HG03135 (cell line): ENCODE results near the gene CD300LG.
"Not testable (repeated sequence)": the region's sequence is repeated elsewhere in the genome, so short reads cannot be mapped to it uniquely, and the experiment has no call there.

Experiments
- ATAC-seq: cut with Tn5 transposase; IDR thresholded peaks from one replicate; pipeline ENCODE4 v1.9.1; 2021; ENCODE audit warnings: mild to moderate bottlenecking, moderate library complexity; ENCODE audit not compliant: unreplicated experiment

CD300LG gene

GRCh38 chr17:43846963-43847371, at the start of gene CD300LG:
Gene CD300LG, plus strand, starts transcription at chr17:43847176. Its CDS starts 41 bp downstream, at chr17:43847217.
- ATAC-seq = no peak

DNA sequence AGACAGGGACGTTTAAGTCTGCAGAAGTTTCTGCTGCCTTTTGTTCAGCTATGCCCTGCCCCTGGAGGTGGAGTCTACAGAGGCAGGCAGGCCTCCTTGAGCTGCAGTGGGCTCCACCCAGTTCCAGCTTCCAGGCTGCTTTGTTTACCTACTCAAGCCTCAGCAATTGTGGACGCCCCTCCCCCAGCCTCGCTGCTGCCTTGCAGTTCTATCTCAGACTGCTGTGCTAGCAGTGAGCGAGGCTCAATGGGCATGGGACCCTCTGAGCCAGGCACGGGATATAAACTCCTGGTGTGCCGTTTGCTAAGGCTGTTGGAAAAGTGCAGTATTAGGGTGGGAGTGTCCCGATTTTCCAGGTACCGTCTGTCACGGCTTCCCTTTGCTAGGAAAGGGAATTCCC, 49.0 kb upstream of the CD300LG start:
- not testable (repeated sequence) for ATAC-seq

DNA sequence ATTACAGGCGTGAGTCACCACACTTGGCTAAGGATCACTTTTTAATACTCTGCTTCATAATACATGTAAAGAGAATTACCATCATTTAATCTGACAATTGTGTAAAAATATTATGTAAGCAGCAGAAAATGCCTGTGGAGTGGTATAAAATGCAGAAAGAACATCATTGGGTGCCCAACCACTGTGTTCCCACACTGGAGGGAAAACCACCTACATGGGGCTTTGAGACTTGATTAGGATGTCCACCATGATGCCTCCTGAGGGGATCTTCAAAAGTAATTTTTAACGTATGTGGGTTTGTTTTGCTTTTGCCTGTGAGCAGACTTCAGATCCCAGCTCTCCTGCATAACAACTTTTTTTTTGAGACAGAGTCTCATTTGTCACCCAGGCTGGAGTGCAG, 47.9 kb upstream of the CD300LG start:
- ATAC-seq = no peak

DNA sequence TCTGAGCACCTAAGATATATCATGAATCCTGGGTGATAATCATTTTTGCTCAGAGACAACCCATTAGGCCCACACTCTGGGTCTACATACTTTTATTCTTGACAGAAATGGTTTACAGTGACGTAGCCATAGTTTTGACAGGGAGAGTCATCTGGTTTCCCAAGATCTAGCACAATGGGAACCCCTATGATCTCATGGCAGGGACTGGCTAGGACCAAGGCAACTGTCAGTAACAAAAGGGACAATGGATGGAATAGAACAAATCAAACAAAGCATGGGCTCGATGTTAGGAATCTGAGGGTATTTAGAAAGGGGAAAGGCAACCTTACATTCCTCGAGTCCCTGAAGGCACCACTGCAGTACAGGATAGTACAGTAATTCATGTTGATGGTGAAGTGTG, 46.2 kb upstream of the CD300LG start:
- no peak for ATAC-seq

- ATAC-seq = no peak
Measured at GRCh38 chr17:43801844-43802243, 45.1 kb upstream of the CD300LG start.

DNA sequence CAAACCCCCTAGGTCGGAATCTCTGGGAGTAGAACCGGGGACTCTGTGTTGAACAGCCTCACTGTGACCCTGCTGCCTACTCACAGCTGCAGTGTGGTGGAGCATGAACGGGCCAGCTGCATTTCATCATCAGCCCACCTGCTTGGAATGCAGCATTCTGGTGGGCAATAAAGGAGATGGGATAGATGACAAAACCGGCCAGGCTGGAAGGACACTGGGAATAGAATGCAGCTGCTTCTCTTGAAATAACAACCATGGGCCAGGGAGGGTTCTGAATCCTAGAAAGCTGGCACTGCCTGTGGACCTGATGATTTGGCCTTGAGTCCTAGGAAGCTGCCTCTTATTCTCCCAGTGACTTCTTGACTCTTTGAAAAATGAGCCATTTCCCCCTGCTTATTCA, 43.2 kb upstream of the CD300LG start:
- ATAC-seq = no peak

DNA sequence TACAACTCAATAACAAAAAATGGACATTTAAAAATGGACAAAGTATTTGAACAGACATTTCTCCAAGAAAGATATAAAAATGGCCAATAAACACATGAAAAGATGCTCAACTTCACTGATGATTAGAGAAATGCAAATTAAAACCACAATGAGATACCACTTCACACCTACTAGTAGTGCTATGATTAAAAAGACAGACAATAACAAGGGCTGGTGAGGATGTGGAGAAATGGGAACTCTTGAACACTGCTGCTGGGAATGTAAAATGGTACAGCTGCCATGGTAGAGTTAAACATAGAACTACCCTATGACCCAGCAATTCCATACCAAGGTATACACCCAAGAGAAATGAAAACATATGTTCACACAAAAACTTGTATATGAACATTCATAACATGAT, 41.9 kb upstream of the CD300LG start:
- no peak for ATAC-seq

- no peak for ATAC-seq
Measured at GRCh38 chr17:43808076-43808475, 38.9 kb upstream of the CD300LG start.

- no peak for ATAC-seq
Measured at GRCh38 chr17:43809121-43809520, 37.9 kb upstream of the CD300LG start.

- no peak for ATAC-seq
Measured at GRCh38 chr17:43810226-43810715, 36.7 kb upstream of the CD300LG start.

DNA sequence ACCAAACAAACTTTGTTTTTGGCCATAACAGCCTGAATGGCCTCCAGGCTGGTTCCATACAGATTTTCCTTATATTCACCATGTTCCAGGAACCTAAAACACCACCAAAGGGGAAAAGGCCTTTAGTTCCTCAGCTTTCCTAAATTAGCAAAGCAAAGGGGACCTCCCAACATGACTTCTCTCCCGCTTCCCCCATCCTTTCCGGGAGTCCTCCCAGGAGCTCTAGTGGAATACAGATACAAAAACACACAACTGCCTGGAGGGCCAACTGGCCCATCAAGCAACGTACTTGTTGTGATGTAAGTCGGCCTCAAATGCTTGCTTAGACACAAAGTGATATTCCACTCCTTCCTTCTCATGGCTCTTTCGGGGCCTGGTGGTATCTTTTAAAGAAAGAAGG, 36.2 kb upstream of the CD300LG start:
- no peak for ATAC-seq

DNA sequence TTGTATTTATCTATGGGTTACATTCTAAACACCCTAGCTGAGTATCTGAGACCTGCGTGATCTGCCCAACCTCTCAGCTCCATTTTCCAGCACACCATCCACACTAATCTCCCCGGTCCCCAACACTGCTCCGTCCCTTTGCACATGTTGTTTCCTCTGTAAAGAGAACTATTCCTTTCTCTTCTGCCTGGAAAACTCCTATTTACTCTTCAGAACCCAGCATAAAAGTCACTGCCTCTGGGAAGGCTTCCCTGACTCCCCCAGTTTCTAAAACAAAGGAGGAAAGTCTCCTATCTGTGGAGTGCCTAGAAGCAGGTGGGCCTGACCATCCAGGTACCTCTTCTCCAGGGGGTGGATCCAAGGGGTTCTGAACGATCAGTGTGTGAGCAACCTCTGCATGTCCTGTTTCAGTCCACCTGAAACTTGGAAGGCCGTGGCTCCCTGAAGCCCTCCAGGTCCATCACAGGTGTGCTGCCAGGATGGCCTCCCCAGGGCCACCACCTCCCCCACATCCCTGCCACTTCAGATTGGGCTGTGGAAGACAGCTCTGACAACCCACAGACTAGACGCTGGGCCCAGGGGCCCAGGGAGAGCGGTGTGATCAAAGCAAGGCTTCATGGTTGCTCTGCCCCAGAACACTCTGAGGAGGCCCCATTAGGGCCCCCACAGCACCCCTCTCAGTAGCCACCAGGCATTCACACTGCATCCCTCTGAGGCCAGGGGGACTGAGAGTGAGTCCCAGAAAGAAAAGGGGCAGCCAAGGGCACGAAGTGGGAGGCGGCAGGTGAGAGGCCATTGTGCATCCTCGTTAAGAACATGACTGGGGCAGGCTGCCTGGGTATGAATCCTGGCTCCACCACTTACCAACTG, 34.3 kb upstream of the CD300LG start:
- no peak for ATAC-seq

- ATAC-seq = no peak
Measured at GRCh38 chr17:43813386-43813785, 33.6 kb upstream of the CD300LG start.

- no peak for ATAC-seq
Measured at GRCh38 chr17:43814026-43814425, 33.0 kb upstream of the CD300LG start.

GRCh38 chr17:43814714-43815113, 32.3 kb upstream of the CD300LG start:
- ATAC-seq = no peak

DNA sequence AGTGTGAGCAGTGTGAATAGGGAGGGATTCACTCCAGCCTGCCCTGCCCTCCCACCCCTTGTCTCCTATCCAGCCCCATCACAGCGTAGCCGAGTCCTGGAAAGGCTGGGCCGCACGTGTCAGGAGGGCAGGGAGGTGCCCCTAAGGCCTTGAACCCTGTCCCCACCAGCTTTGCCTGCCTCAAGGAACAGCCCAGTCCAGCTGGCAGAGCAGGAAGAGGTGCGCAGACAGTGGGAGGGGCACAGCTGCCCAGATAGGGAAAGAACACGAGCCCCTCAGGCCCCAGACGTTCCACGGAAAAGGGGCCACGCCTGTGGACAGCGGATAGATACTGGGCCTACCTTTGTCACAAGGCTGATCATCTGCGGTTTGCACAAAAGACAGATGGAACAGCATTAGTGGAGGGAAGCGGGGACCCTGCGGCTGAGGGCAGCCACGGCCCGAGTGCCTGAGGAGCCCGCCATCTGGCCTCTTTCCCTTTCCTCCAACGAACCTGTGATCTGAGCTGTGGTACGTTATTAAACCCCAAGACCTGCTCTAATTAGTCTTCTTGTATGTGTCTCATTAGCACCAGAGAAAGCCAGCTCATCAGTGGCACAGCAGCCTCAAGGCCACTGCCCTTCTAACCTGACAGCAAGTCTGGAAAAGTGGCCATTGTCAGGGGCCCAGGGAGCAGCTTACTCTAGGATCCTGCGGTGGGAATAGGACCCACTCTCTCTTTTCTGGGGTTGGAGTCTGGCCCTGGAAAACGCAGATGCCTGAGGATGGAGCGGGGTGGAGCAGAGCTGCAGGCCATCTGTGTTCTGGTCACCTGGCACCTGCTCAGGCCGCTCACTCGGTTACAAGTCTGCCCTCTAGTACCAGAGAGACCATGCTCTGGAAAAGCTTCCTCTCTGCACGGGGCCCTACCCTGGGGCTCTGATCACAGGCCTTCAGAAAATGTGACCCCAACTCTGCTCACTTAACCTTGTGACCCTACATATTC, 30.3 kb upstream of the CD300LG start:
- no peak for ATAC-seq

- ATAC-seq = no peak
Measured at GRCh38 chr17:43817826-43818225, 29.1 kb upstream of the CD300LG start.

DNA sequence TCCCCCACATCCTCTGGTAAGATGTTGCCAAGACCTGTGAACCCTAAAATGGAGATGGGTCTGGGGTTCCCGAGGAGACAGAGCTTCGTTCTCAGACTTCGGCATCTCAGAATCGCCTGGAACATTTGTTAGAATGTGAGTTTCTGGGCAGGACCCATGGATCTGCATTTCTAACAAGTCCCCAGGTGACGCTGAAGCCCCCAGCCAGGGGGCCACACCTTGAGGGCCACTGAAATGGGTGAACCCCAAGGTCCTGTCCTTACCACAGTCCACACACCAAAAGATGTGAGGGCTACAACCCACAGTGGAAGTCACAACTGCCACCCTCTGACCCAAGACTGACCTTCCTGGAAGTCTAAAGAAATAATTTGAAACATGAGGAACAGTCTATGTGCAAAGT, 28.0 kb upstream of the CD300LG start:
- ATAC-seq = no peak

GRCh38 chr17:43820759-43821158, 26.2 kb upstream of the CD300LG start:
- no peak for ATAC-seq

GRCh38 chr17:43822570-43823190, 24.3 kb upstream of the CD300LG start:
- ATAC-seq = no peak
